ENCODE data around the gene NXPE3. TPM values are rescaled to one million over a fixed set of nuclear protein-coding genes. Genes with fewer than 3 reads are reported as not detected.

Gene NXPE3
- total and polyA plus RNA-seq, 10 of the 15 experiments (the other 5 are each of a cell fraction or from before 2014, with no cell fraction given) = 2.0 to 8.7 (median 5.2) TPM

GRCh38 chr3:101854608-101855304, 75.7 kb downstream of the NXPE3 start:
- intact Hi-C loops (cut with micrococcal nuclease; ENCODE audit: unreplicated experiment) = loop anchor here (5.0 kb wide), 1 partner anchor 203 kb away; no protein-coding TSS in a partner anchor
- no peak overlapping the region for H2AFZ ChIP-seq (ENCODE audit: control insufficient read depth, low read depth, low read length)
- H3K36me3 ChIP-seq (ENCODE audit: control insufficient read depth in 2 of 2, insufficient read depth in 2 of 2, low read length in 1 of 2) = peaks cover 22 to 63% of the 10 kb centered on the region in 2 experiments
- POLR2A ChIA-PET = interaction anchor here (0.7 to 1.1 kb wide), 3 partner anchors 16 to 184 kb away, joined by 3 to 4 read pairs (median 3); no protein-coding TSS in a partner anchor
- in situ Hi-C loops (cut with MboI) = no loop called here
- peak; percentile 49 for TF ChIP-seq POLR2AphosphoS5 (IDR thresholded peaks at IDR 0.05; ENCODE audit: low read length)
- no peak for TF ChIP-seq KDM1A (IDR thresholded peaks at IDR 0.05; ENCODE audit: borderline replicate concordance)
- H4K20me1 ChIP-seq (ENCODE audit: control insufficient read depth, insufficient read depth) = no peaks in the 10 kb centered on the region
- H3K9ac ChIP-seq (ENCODE audit: control insufficient read depth, insufficient read depth, low read length) = no peak overlapping the region
- RAD21 ChIA-PET (ENCODE audit: unreplicated experiment) = interaction anchor here (1.0 to 5.1 kb wide), 8 partner anchors 19 to 205 kb away, joined by 3 to 44 read pairs (median 3); no protein-coding TSS in a partner anchor
- CTCF ChIA-PET = interaction anchor here (0.9 to 1.4 kb wide), 3 partner anchors 40 to 370 kb away, joined by 3 to 4 read pairs (median 3); no protein-coding TSS in a partner anchor
- no peaks in the 10 kb centered on the region for H3K27me3 ChIP-seq (replicated peaks in 1 of 2; ENCODE audit: control insufficient read depth in 2 of 2, insufficient read depth in 2 of 2, low read length in 1 of 2)
- DNase-seq (ENCODE audit: low read depth, low spot score) = no peak
- no peak for ATAC-seq
- peaks cover 17% of the 10 kb centered on the region for H3K4me1 ChIP-seq (ENCODE audit: control insufficient read depth, insufficient read depth, low read length)
- no TSS peak for BruUV-seq (replicated peaks)
- no peak overlapping the region for H3K4me3 ChIP-seq
- 100% methylated on average over 2 of the region's 2 CpGs for WGBS (ENCODE audit: insufficient coverage, insufficient replicate concordance, low lambda C conversion rate, missing lambda C conversion rate)
- peak overlapping the region; percentile 47 for H3K4me2 ChIP-seq (ENCODE audit: control insufficient read depth, insufficient read depth)
- no peaks in the 10 kb centered on the region for H3K9me3 ChIP-seq (replicated peaks; ENCODE audit: control insufficient read depth, insufficient read depth, low read length)
- peaks cover 59% of the 10 kb centered on the region for H3K79me2 ChIP-seq (ENCODE audit: control insufficient read depth, insufficient read depth, low read length)
- H3K27ac ChIP-seq (ENCODE audit: control insufficient read depth, insufficient read depth) = no peak overlapping the region
- SMC1A ChIA-PET (ENCODE audit: uncharacterized antibody, unreplicated experiment) = interaction anchor here (0.8 to 10.9 kb wide), 15 partner anchors 9 to 371 kb away, joined by 3 to 72 read pairs (median 8); no protein-coding TSS in a partner anchor
- no peak for FAIRE-seq

GRCh38 chr3:101857301-101857741, 78.3 kb downstream of the NXPE3 start:
- ChIA-PET CTCF (interaction anchor here (0.6 to 3.6 kb wide), 9 partner anchors 10 to 368 kb away, joined by 3 to 24 read pairs (median 3); no protein-coding TSS in a partner anchor), SMC1A (ENCODE audit: uncharacterized antibody, unreplicated experiment) (interaction anchor here (0.7 to 10.9 kb wide), 28 partner anchors 8 to 372 kb away, joined by 3 to 72 read pairs (median 4); no protein-coding TSS in a partner anchor), POLR2A (interaction anchor here (0.6 to 2.0 kb wide), 7 partner anchors 11 to 369 kb away, joined by 3 to 11 read pairs (median 3); no protein-coding TSS in a partner anchor), RAD21 (ENCODE audit: unreplicated experiment) (interaction anchor here (0.7 to 2.2 kb wide), 17 partner anchors 12 to 368 kb away, joined by 3 to 13 read pairs (median 4); no protein-coding TSS in a partner anchor)
- DNase-seq (ENCODE audit: low read depth, low spot score) (no peak), FAIRE-seq (no peak), ATAC-seq (peak; percentile 15)
- Histone ChIP-seq H3K9ac (ENCODE audit: control insufficient read depth, insufficient read depth, low read length) (no peak overlapping the region), H3K4me3 (no peak overlapping the region), H4K20me1 (ENCODE audit: control insufficient read depth, insufficient read depth) (no peaks in the 10 kb centered on the region), H3K9me3 (replicated peaks; ENCODE audit: control insufficient read depth, insufficient read depth, low read length) (no peaks in the 10 kb centered on the region; the same call in 2 of the 3 replicates), H3K27ac (ENCODE audit: control insufficient read depth, insufficient read depth) (no peak overlapping the region), H3K36me3 (ENCODE audit: control insufficient read depth in 2 of 2, insufficient read depth in 2 of 2, low read length in 1 of 2) (peaks cover 24 to 63% of the 10 kb centered on the region in 2 experiments), H3K79me2 (ENCODE audit: control insufficient read depth, insufficient read depth, low read length) (peaks cover 33% of the 10 kb centered on the region), H2AFZ (ENCODE audit: control insufficient read depth, low read depth, low read length) (no peak overlapping the region), H3K27me3 (replicated peaks in 1 of 2; ENCODE audit: control insufficient read depth in 2 of 2, insufficient read depth in 2 of 2, low read length in 1 of 2) (no peaks in the 10 kb centered on the region), H3K4me1 (ENCODE audit: control insufficient read depth, insufficient read depth, low read length) (peaks cover 18% of the 10 kb centered on the region), H3K4me2 (ENCODE audit: control insufficient read depth, insufficient read depth) (peak overlapping the region; percentile 56)
- BruUV-seq (replicated peaks) = no TSS peak
- 90% methylated on average over 8 of the region's 8 CpGs for WGBS (ENCODE audit: insufficient coverage, insufficient replicate concordance, low lambda C conversion rate, missing lambda C conversion rate)
- intact Hi-C loops (cut with micrococcal nuclease; ENCODE audit: unreplicated experiment) = no loop called here
- in situ Hi-C loops (cut with MboI) = no loop called here
- 0 out of 2 replicates have a peak, but pooled peaks have one; percentile 45 for TF ChIP-seq HDGF (IDR thresholded peaks at IDR 0.05)
- peak; percentile 81 for TF ChIP-seq POLR2AphosphoS5 (IDR thresholded peaks at IDR 0.05; ENCODE audit: low read length)
- TF ChIP-seq CBX5 (IDR thresholded peaks at IDR 0.05; ENCODE audit: low read depth) = no peak
- no peak for TF ChIP-seq RCOR1 (conservative IDR thresholded peaks at IDR 0.05; ENCODE audit: low read depth, low read length)
- TF ChIP-seq JUNB (IDR thresholded peaks at IDR 0.05) = no peak
- no peak for TF ChIP-seq NFYB (IDR thresholded peaks at IDR 0.05; ENCODE audit: insufficient read depth, low read depth, low read length)
- no peak for TF ChIP-seq RB1 (IDR thresholded peaks at IDR 0.05; ENCODE audit: borderline replicate concordance)
- TF ChIP-seq EGR1 (IDR thresholded peaks at IDR 0.05; ENCODE audit: borderline replicate concordance in 1 of 2, low read depth in 2 of 2, low read length in 2 of 2) = no peak
- TF ChIP-seq EED (IDR thresholded peaks at IDR 0.05; ENCODE audit: low read depth) = no peak
- no peak for TF ChIP-seq PML (IDR thresholded peaks at IDR 0.05; ENCODE audit: low read length)
- TF ChIP-seq CTCF (IDR thresholded peaks at IDR 0.05 in 2 of 3, conservative IDR thresholded peaks at IDR 0.05 in 1 of 3; ENCODE audit: control insufficient read depth in 2 of 3, extremely low read depth in 1 of 3, insufficient read depth in 1 of 3, low read depth in 3 of 3, low read length in 3 of 3) = no peak
- no peak for TF ChIP-seq NR2C2 (IDR thresholded peaks at IDR 0.05; ENCODE audit: borderline replicate concordance, control insufficient read depth, insufficient read length, low read depth)
- TF ChIP-seq MYC (IDR thresholded peaks at IDR 0.05; ENCODE audit: insufficient read depth, insufficient read length, insufficient replicate concordance, low read length, severe bottlenecking) = no peak
